NCI-H2107 (cell line): ENCODE results near the gene DAB2IP.

Experiments used
- DNase-seq: peaks from one replicate; lab custom pipeline; 2025; lab: John Stamatoyannopoulos, UW

Gene DAB2IP

GRCh38 chr9:121744687-121745395 lies 93.4 kb downstream of the DAB2IP start:
- DNase-seq, result no peak

GRCh38 chr9:121745396-121745695 lies 93.9 kb downstream of the DAB2IP start:
- DNase-seq, result no peak

GRCh38 chr9:121746411-121746810 lies 95.0 kb downstream of the DAB2IP start:
- no peak for DNase-seq

GRCh38 chr9:121746866-121747265 lies 95.4 kb downstream of the DAB2IP start:
- no peak for DNase-seq

- DNase-seq, result no peak
These were observed 96.6 kb downstream of the DAB2IP start for GRCh38 chr9:121748074-121748473.

- DNase-seq, result no peak
These were observed 97.4 kb downstream of the DAB2IP start for GRCh38 chr9:121748727-121749423.

GRCh38 chr9:121749614-121750013 lies 98.2 kb downstream of the DAB2IP start:
- DNase-seq, result no peak

GRCh38 chr9:121750259-121750714 lies 98.9 kb downstream of the DAB2IP start:
- no peak for DNase-seq

- DNase-seq, result no peak
These were observed 99.5 kb downstream of the DAB2IP start for GRCh38 chr9:121750715-121751623.

GRCh38 chr9:121751686-121752445 lies 100.4 kb downstream of the DAB2IP start:
- no peak for DNase-seq

GRCh38 chr9:121752929-121753328 lies 101.5 kb downstream of the DAB2IP start:
- DNase-seq, result no peak

- no peak for DNase-seq
These were observed 102.6 kb downstream of the DAB2IP start for GRCh38 chr9:121753802-121754654.

GRCh38 chr9:121754655-121755436 lies 103.4 kb downstream of the DAB2IP start:
- DNase-seq, result no peak

- DNase-seq, result no peak
These were observed 104.1 kb downstream of the DAB2IP start for GRCh38 chr9:121755581-121755980.

- DNase-seq, result no peak
These were observed 105.2 kb downstream of the DAB2IP start for GRCh38 chr9:121756474-121757280.

- no peak for DNase-seq
These were observed 105.8 kb downstream of the DAB2IP start for GRCh38 chr9:121757281-121757585.

GRCh38 chr9:121758693-121759092 lies 107.3 kb downstream of the DAB2IP start:
- DNase-seq, result no peak

- no peak for DNase-seq
These were observed 108.6 kb downstream of the DAB2IP start for GRCh38 chr9:121759996-121760395.

- no peak for DNase-seq
These were observed 109.1 kb downstream of the DAB2IP start for GRCh38 chr9:121760571-121760970.

GRCh38 chr9:121763131-121763530 lies 111.7 kb downstream of the DAB2IP start:
- DNase-seq, result no peak
